ENCODE data around the gene DFFB.

The DFFB gene

GRCh38 chr1:3879099-3879498 lies 21.8 kb downstream of the DFFB start:
- no peak for DNase-seq

GRCh38 chr1:3879787-3880428 lies 22.6 kb downstream of the DFFB start:
- no peak for DNase-seq

- no peak for DNase-seq
Measured at GRCh38 chr1:3880429-3881192, 23.3 kb downstream of the DFFB start.

- DNase-seq, result no peak
Measured at GRCh38 chr1:3881193-3881480, 23.9 kb downstream of the DFFB start.

- no peak for DNase-seq
Measured at GRCh38 chr1:3883194-3883925, 26.1 kb downstream of the DFFB start.

- DNase-seq, result no peak
Measured at GRCh38 chr1:3884966-3885365, 27.7 kb downstream of the DFFB start.

GRCh38 chr1:3885611-3886010 lies 28.3 kb downstream of the DFFB start:
- DNase-seq, result no peak

- DNase-seq, result no peak
Measured at GRCh38 chr1:3886106-3886670, 28.9 kb downstream of the DFFB start.

- DNase-seq, result no peak
Measured at GRCh38 chr1:3886691-3887090, 29.4 kb downstream of the DFFB start.

GRCh38 chr1:3888301-3888700 lies 31.0 kb downstream of the DFFB start:
- DNase-seq, result no peak

- no peak for DNase-seq
Measured at GRCh38 chr1:3889936-3890335, 32.7 kb downstream of the DFFB start.

- DNase-seq, result no peak
Measured at GRCh38 chr1:3890389-3891328, 33.4 kb downstream of the DFFB start.

GRCh38 chr1:3891329-3891865 lies 34.1 kb downstream of the DFFB start:
- DNase-seq, result no peak

- DNase-seq, result no peak
Measured at GRCh38 chr1:3892748-3893147, 35.5 kb downstream of the DFFB start.

- DNase-seq, result no peak
Measured at GRCh38 chr1:3893190-3893589, 35.9 kb downstream of the DFFB start.

GRCh38 chr1:3894626-3895278 lies 37.5 kb downstream of the DFFB start:
- no peak for DNase-seq

GRCh38 chr1:3895279-3895950 lies 38.1 kb downstream of the DFFB start:
- DNase-seq, result no peak

GRCh38 chr1:3895951-3896325 lies 38.7 kb downstream of the DFFB start:
- no peak for DNase-seq

- DNase-seq, result no peak
Measured at GRCh38 chr1:3896396-3897000, 39.2 kb downstream of the DFFB start.

GRCh38 chr1:3898475-3898735 lies 41.1 kb downstream of the DFFB start:
- no peak for DNase-seq

Measured in NCI-H774 (cell line).